PC-9 (cell line): ENCODE measurements around the gene CMTM6. TPM values are rescaled to one million over a fixed set of nuclear protein-coding genes. Genes with fewer than 3 reads are reported as not detected.
"Not testable (repeated sequence)": the region's sequence is repeated elsewhere in the genome, so short reads cannot be mapped to it uniquely, and the experiment has no call there.

Experiments used
- BruUV-seq: library from RNA; stranded (reverse); fragments of 400-500 nt; replicated peaks from 2 replicates; lab custom pipeline; 2021; lab: Mats Ljungman, UMichigan
- CTCF ChIA-PET: fragments of 300-600 bp; sonication (Branson Sonifier 250); formaldehyde crosslinking; loops from one replicate; lab custom pipeline; 2022; ENCODE audit warnings: antibody characterized with exemption; lab: Charles Lee
- POLR2A ChIA-PET: fragments of 300-600 bp; sonication (Branson Sonifier 250); formaldehyde crosslinking; loops from one replicate; lab custom pipeline; 2022; ENCODE audit warnings: antibody characterized with exemption; ENCODE audit not compliant: unreplicated experiment; lab: Charles Lee
- DNase-seq, 2 experiments: peaks; one replicate each; pipeline versions ENCODE4 v3.0.0 to v3.0.0-alpha.2; 2015 to 2022; ENCODE audit warnings: mixed read lengths in 1 of 2
- H2AFZ ChIP-seq: fragments of 200-600 bp; sonication (generic); 2 replicates; pipeline ENCODE4 v1.8.1; 2017; ENCODE audit warnings: antibody characterized with exemption
- H3F3A ChIP-seq: fragments of 200-600 bp; sonication (generic); 2 replicates; pipeline ENCODE4 v1.8.1; 2017; ENCODE audit warnings: antibody characterized with exemption, mild to moderate bottlenecking, low read depth; ENCODE audit not compliant: insufficient read depth
- H3K27ac ChIP-seq: fragments of 200-600 bp; sonication (generic); 2 replicates; pipeline ENCODE4 v1.6.1; 2016; ENCODE audit warnings: mixed run types
- H3K27me3 ChIP-seq: fragments of 200-600 bp; sonication (generic); 2 replicates; pipeline ENCODE4 v1.6.1; 2016; ENCODE audit warnings: low read depth, mixed run types; ENCODE audit not compliant: insufficient read depth
- H3K36me3 ChIP-seq: fragments of 200-600 bp; sonication (generic); 2 replicates; pipeline ENCODE4 v1.6.1; 2016; ENCODE audit warnings: low read depth, mixed run types
- H3K4me1 ChIP-seq: fragments of 200-600 bp; sonication (generic); replicated peaks from 2 replicates; pipeline ENCODE4 v1.6.1; 2016; ENCODE audit warnings: mixed run types; ENCODE audit not compliant: insufficient read depth
- H3K4me2 ChIP-seq: fragments of 200-600 bp; sonication (generic); 2 replicates; pipeline ENCODE4 v1.6.1; 2017; ENCODE audit warnings: mixed run types
- H3K4me3 ChIP-seq: fragments of 200-600 bp; sonication (generic); 2 replicates; pipeline ENCODE4 v1.6.1; 2016; ENCODE audit warnings: mixed run types
- H3K79me2 ChIP-seq: fragments of 200-600 bp; sonication (generic); 2 replicates; pipeline ENCODE4 v1.6.1; 2017; ENCODE audit warnings: low read depth, mixed run types
- H3K9me2 ChIP-seq: fragments of 200-600 bp; sonication (generic); 2 replicates; pipeline ENCODE4 v1.8.1; 2017; ENCODE audit warnings: mild to moderate bottlenecking; ENCODE audit not compliant: insufficient read depth
- H3K9me3 ChIP-seq: fragments of 200-600 bp; sonication (generic); 2 replicates; pipeline ENCODE4 v1.8.1; 2016; ENCODE audit warnings: low read depth; ENCODE audit not compliant: insufficient read depth
- H4K20me1 ChIP-seq: fragments of 200-600 bp; sonication (generic); 2 replicates; pipeline ENCODE4 v1.8.1; 2017; ENCODE audit not compliant: insufficient read depth
- EZH2 ChIP-seq: fragments of 200-600 bp; sonication (generic); IDR thresholded peaks from 2 replicates; pipeline ENCODE4 v1.8.0; 2017; ENCODE audit warnings: antibody characterized with exemption, low read depth
- intact Hi-C: fragments of 100-400 bp; cut with micrococcal nuclease; formaldehyde crosslinking; loops from one replicate; pipeline ENCODE4 v1.10.0; 2022; ENCODE audit not compliant: unreplicated experiment
- total RNA-seq: library from RNA; stranded (reverse); gene quantifications from 2 replicates; pipeline ENCODE4 v1.2.3, GENCODE V29; 2021
- TF ChIP-seq, protein P1 (sequence below): fragments of 200-600 bp; sonication (generic); conservative IDR thresholded peaks from 2 replicates; pipeline ENCODE4 v1.6.1; 2017; ENCODE audit warnings: mixed run types, antibody characterized with exemption, mild to moderate bottlenecking, moderate library complexity

Gene CMTM6
- total RNA-seq, 1 experiment from 2014 or later = 69.4 TPM

DNA sequence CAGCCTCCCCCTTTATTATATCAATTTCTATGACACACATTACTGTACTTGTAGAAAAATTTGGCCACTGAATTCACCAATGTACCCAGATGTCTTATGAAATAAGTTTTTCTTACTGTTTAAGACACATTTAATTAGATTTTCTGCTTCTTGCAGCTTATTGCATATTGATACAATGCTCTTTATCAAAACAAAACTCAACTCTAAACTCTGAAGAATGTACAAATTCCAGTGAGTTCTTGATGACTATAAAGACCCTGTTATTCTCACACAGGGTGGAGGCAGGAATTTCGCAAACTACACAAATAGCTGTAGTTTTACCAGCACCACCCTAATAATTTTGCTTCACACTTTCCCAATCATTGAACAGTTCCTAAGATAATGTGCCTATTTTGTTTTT lies 22.0 kb downstream of the CMTM6 start:
- ChIA-PET CTCF (no interaction called here), POLR2A (no interaction called here)
- H3K27me3 ChIP-seq = no peaks in the 10 kb centered on the region
- no TSS peak for BruUV-seq
- H3K9me3 ChIP-seq = no peaks in the 10 kb centered on the region
- H3K27ac ChIP-seq = no peak overlapping the region
- no peaks in the 10 kb centered on the region for H3K79me2 ChIP-seq
- no peaks in the 10 kb centered on the region; the same call in 1 of the 2 replicates for H3K4me1 ChIP-seq
- TF ChIP-seq, protein P1, sequence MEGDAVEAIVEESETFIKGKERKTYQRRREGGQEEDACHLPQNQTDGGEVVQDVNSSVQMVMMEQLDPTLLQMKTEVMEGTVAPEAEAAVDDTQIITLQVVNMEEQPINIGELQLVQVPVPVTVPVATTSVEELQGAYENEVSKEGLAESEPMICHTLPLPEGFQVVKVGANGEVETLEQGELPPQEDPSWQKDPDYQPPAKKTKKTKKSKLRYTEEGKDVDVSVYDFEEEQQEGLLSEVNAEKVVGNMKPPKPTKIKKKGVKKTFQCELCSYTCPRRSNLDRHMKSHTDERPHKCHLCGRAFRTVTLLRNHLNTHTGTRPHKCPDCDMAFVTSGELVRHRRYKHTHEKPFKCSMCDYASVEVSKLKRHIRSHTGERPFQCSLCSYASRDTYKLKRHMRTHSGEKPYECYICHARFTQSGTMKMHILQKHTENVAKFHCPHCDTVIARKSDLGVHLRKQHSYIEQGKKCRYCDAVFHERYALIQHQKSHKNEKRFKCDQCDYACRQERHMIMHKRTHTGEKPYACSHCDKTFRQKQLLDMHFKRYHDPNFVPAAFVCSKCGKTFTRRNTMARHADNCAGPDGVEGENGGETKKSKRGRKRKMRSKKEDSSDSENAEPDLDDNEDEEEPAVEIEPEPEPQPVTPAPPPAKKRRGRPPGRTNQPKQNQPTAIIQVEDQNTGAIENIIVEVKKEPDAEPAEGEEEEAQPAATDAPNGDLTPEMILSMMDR = no peak
- no peak for TF ChIP-seq EZH2
- no peaks in the 10 kb centered on the region for H3F3A ChIP-seq
- H2AFZ ChIP-seq = no peak overlapping the region
- no peaks in the 10 kb centered on the region for H3K36me3 ChIP-seq
- intact Hi-C loops = no loop called here
- no peaks in the 10 kb centered on the region for H4K20me1 ChIP-seq
- no peaks in the 10 kb centered on the region for H3K9me2 ChIP-seq
- H3K4me3 ChIP-seq = no peak overlapping the region
- no peak overlapping the region for H3K4me2 ChIP-seq
- no peak for DNase-seq

DNA sequence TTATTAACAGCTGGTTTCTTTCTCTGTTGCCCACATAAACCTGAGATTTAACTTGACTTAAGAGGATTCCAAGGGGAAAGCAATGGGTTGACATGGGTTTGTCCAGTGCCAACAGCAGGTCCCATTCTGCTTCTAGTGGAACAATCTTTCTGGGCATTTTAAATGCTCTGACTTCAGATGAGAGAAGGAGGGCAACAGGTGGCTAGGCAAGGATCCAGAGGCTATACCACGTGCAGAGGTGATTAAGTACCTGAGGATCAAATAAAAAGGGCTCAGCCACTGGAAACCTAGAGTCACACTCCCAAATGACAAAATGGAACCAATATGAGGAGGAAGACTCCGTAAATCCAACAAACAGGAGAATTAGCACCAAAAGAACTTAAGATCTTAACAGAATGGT lies 28.5 kb downstream of the CMTM6 start:
- H3F3A ChIP-seq = peaks cover 14% of the 10 kb centered on the region; the same call in 1 of the 2 replicates
- no peaks in the 10 kb centered on the region for H3K27me3 ChIP-seq
- H2AFZ ChIP-seq = no peak overlapping the region
- no peaks in the 10 kb centered on the region for H3K36me3 ChIP-seq
- no peak overlapping the region for H3K4me2 ChIP-seq
- no peak for DNase-seq
- peaks cover 14% of the 10 kb centered on the region for H3K4me1 ChIP-seq
- H3K27ac ChIP-seq = no peak overlapping the region
- no peak for TF ChIP-seq EZH2
- TF ChIP-seq, protein P1 = no peak
- ChIA-PET CTCF (no interaction called here), POLR2A (no interaction called here)
- no peaks in the 10 kb centered on the region for H3K79me2 ChIP-seq
- no peak overlapping the region for H3K4me3 ChIP-seq
- no peaks in the 10 kb centered on the region for H4K20me1 ChIP-seq
- no peaks in the 10 kb centered on the region for H3K9me2 ChIP-seq
- H3K9me3 ChIP-seq = no peaks in the 10 kb centered on the region
- intact Hi-C loops = no loop called here
- no TSS peak for BruUV-seq

DNA sequence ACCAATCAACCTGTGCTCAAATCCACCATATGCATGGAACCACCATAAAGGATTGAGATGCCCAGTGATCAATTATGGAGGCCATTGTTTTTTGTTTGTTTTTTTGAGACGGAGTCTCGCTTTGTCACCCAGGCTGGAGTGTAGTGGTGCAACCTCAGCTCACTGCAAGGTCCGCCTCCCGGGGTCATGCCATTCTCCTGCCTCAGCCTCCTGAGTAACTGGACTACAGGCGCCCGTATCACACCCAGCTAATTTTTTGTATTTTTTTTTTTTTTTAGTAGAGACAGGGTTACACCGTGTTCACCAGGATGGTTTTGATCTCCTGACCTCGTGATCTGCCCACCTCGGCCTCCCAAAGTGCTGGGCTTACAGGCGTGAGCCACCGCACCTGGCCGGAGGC lies 30.5 kb downstream of the CMTM6 start:
- H3K27ac ChIP-seq, H3K4me2 ChIP-seq, intact Hi-C loops, H3K36me3 ChIP-seq, BruUV-seq, H3K9me2 ChIP-seq, H2AFZ ChIP-seq, DNase-seq, H3K4me3 ChIP-seq, H3K9me3 ChIP-seq, H3K79me2 ChIP-seq, H4K20me1 ChIP-seq, POLR2A ChIA-PET, H3K27me3 ChIP-seq: not testable (repeated sequence)
- H3F3A ChIP-seq = peaks cover 22% of the 10 kb centered on the region; the same call in 1 of the 2 replicates
- H3K4me1 ChIP-seq = peaks cover 21% of the 10 kb centered on the region
- CTCF ChIA-PET = interaction anchor here (0.6 kb wide), 1 partner anchor 39 kb away, joined by 8 read pairs; no protein-coding TSS in a partner anchor

DNA sequence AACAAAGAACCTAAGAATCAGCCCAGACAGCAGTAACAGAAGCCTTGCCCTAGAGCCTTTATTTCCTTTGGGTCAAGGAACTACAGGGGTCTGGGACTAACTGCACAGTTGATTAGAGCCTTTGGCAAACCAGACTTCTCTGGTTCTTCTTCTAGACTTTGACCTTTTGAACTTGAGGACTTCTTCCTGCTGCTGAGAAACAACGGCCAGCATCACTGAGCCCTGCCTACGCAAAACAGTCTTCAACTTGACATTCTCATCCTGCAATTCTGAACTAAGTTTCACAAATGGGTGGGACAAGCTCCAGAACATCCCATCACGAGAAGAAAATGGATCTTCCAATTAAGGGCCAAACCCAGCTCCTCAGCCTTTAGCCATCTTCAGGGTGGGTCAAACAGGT lies 31.4 kb downstream of the CMTM6 start:
- intact Hi-C loops = no loop called here
- no TSS peak for BruUV-seq
- CTCF ChIA-PET = no interaction called here

More for the DNA sequence above, 31.4 kb downstream of the CMTM6 start:
- H3F3A ChIP-seq = peaks cover 22% of the 10 kb centered on the region; the same call in 1 of the 2 replicates
- H4K20me1 ChIP-seq = no peaks in the 10 kb centered on the region
- H3K27me3 ChIP-seq = no peaks in the 10 kb centered on the region
- peaks cover 21% of the 10 kb centered on the region for H3K4me1 ChIP-seq
- H2AFZ ChIP-seq = no peak overlapping the region
- no peak overlapping the region for H3K4me2 ChIP-seq
- no peak for TF ChIP-seq EZH2
- TF ChIP-seq, protein P1 = no peak
- H3K79me2 ChIP-seq = peaks cover 3% of the 10 kb centered on the region; the same call in 1 of the 2 replicates
- H3K4me3 ChIP-seq = no peak overlapping the region
- H3K9me3 ChIP-seq = no peaks in the 10 kb centered on the region
- POLR2A ChIA-PET = no interaction called here
- no peak for DNase-seq
- H3K27ac ChIP-seq = no peak overlapping the region
- no peaks in the 10 kb centered on the region for H3K36me3 ChIP-seq
- H3K9me2 ChIP-seq = no peaks in the 10 kb centered on the region
